Measurements from ENCODE around the gene CLNK. TPM values are rescaled to one million over a fixed set of nuclear protein-coding genes. Genes with fewer than 3 reads are reported as not detected.

CLNK gene
- not detected in 2 replicates for total RNA-seq (2014; rRNA removed; shearing (Covaris generic))

GRCh38 chr4:10684631-10685030 is at the start of gene CLNK:
Gene CLNK (minus strand): TSS chr4:10684768. CDS start chr4:10667869, 16,899 bp downstream.
- no peak for DNase-seq (ENCODE audit: low read depth)

GRCh38 chr4:10733481-10734062 is 49.0 kb upstream of the CLNK start:
- DNase-seq (ENCODE audit: low read depth), result no peak

- no peak for DNase-seq (ENCODE audit: low read depth)
These were observed 48.4 kb upstream of the CLNK start for GRCh38 chr4:10732914-10733415.

- no peak for DNase-seq (ENCODE audit: low read depth)
These were observed 47.8 kb upstream of the CLNK start for GRCh38 chr4:10732235-10732913.

- DNase-seq (ENCODE audit: low read depth), result no peak
These were observed 47.1 kb upstream of the CLNK start for GRCh38 chr4:10731690-10732089.

GRCh38 chr4:10731162-10731561 is 46.6 kb upstream of the CLNK start:
- DNase-seq (ENCODE audit: low read depth), result no peak

- DNase-seq (ENCODE audit: low read depth), result no peak
These were observed 46.0 kb upstream of the CLNK start for GRCh38 chr4:10730590-10730989.

GRCh38 chr4:10730019-10730418 is 45.5 kb upstream of the CLNK start:
- no peak for DNase-seq (ENCODE audit: low read depth)

- DNase-seq (ENCODE audit: low read depth), result no peak
These were observed 44.8 kb upstream of the CLNK start for GRCh38 chr4:10729366-10729765.

- no peak for DNase-seq (ENCODE audit: low read depth)
These were observed 43.4 kb upstream of the CLNK start for GRCh38 chr4:10728016-10728415.

GRCh38 chr4:10727140-10727880 is 42.7 kb upstream of the CLNK start:
- DNase-seq (ENCODE audit: low read depth), result no peak

- no peak for DNase-seq (ENCODE audit: low read depth)
These were observed 38.4 kb upstream of the CLNK start for GRCh38 chr4:10722957-10723356.

GRCh38 chr4:10721616-10722015 is 37.0 kb upstream of the CLNK start:
- DNase-seq (ENCODE audit: low read depth), result no peak

- DNase-seq (ENCODE audit: low read depth), result no peak
These were observed 31.6 kb upstream of the CLNK start for GRCh38 chr4:10716163-10716562.

GRCh38 chr4:10715696-10716095 is 31.1 kb upstream of the CLNK start:
- DNase-seq (ENCODE audit: low read depth), result no peak

GRCh38 chr4:10715135-10715534 is 30.6 kb upstream of the CLNK start:
- no peak for DNase-seq (ENCODE audit: low read depth)

GRCh38 chr4:10713591-10713990 is 29.0 kb upstream of the CLNK start:
- DNase-seq (ENCODE audit: low read depth), result no peak

- peak; percentile 0 for DNase-seq (ENCODE audit: low read depth)
These were observed 21.7 kb upstream of the CLNK start for GRCh38 chr4:10706236-10706635.

- no peak for DNase-seq (ENCODE audit: low read depth)
These were observed 19.9 kb upstream of the CLNK start for GRCh38 chr4:10704430-10704810.

GRCh38 chr4:10703766-10704429 is 19.3 kb upstream of the CLNK start:
- DNase-seq (ENCODE audit: low read depth), result no peak

GRCh38 chr4:10703156-10703555 is 18.6 kb upstream of the CLNK start:
- DNase-seq (ENCODE audit: low read depth), result no peak

Data from RPMI7951 (cell line).